ENCODE measurements around the gene TTC28.
"Not testable (repeated sequence)": the region's sequence is repeated elsewhere in the genome, so short reads cannot be mapped to it uniquely, and the experiment has no call there.

TTC28 gene

DNA sequence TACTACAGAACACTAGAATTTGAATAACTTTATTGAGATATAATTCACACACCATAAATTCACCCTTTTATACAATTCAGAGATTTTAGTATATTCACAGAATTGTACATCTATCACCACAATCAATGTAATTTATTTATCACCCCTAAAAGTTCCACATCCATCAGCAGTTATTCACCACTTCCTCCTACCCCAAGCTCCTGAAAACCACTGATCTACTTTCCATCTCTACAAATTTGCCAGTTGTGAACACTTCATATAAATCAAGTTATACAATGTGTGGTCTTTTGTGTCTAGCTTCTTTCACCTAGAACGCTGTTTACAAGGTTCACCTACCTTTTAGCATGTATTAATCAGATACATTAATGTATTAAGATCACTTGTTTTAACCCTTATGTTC is 179.6 kb downstream of the TTC28 start:
- Histone ChIP-seq H3K27me3 (ENCODE audit: control insufficient read depth, insufficient read depth, low read length, poor library complexity, severe bottlenecking) (no peaks in the 10 kb centered on the region), H3K27ac (ENCODE audit: insufficient read depth, low read depth, low read length, poor library complexity, severe bottlenecking) (no peak overlapping the region), H3K9me3 (ENCODE audit: control insufficient read depth, low read length) (no peaks in the 10 kb centered on the region), H3K36me3 (ENCODE audit: control insufficient read depth, insufficient read depth, low read length) (no peaks in the 10 kb centered on the region), H3K4me1 (ENCODE audit: control insufficient read depth, insufficient read depth, low read length) (no peaks in the 10 kb centered on the region), H3K4me3 (ENCODE audit: insufficient read depth, low read depth, low read length) (no peak overlapping the region)
- 100% methylated on average over 1 of the region's 1 CpG; no CpG with 5 or more reads in 1 of the 2 experiments for WGBS, 2 experiments

DNA sequence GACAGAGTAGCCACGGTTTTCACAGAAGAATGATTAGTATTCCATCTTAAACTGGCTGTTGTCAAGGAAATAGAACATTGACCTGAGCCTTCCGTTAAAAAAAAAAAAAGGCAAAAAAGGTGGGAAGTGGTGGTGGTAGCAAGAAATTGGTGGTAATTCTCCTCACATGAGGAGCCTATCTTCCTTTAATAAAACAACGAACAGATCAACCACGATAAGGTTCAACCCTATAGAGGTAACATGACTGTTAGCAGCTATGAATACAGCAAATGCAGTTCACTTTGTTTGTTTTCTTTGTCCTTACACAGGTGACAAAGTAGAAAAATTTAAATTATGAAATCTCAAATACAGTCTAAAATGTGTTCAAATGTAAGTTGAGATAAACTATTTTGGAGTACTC is 181.6 kb downstream of the TTC28 start:
- WGBS, 2 experiments = 94 to 96% methylated on average over 4 of the region's 4 CpGs
- H3K27ac ChIP-seq (ENCODE audit: insufficient read depth, low read depth, low read length, poor library complexity, severe bottlenecking) = no peak overlapping the region
- no peaks in the 10 kb centered on the region for H3K4me1 ChIP-seq (ENCODE audit: control insufficient read depth, insufficient read depth, low read length)
- no peaks in the 10 kb centered on the region for H3K36me3 ChIP-seq (ENCODE audit: control insufficient read depth, insufficient read depth, low read length)
- H3K27me3 ChIP-seq (ENCODE audit: control insufficient read depth, insufficient read depth, low read length, poor library complexity, severe bottlenecking) = no peaks in the 10 kb centered on the region
- no peak overlapping the region for H3K4me3 ChIP-seq (ENCODE audit: insufficient read depth, low read depth, low read length)
- no peaks in the 10 kb centered on the region for H3K9me3 ChIP-seq (ENCODE audit: control insufficient read depth, low read length)

GRCh38 chr22:28497188-28497587 is 182.5 kb downstream of the TTC28 start:
- 88 to 100% methylated on average over 1 of the region's 2 CpGs for WGBS, 2 experiments
- Histone ChIP-seq H3K27ac (ENCODE audit: insufficient read depth, low read depth, low read length, poor library complexity, severe bottlenecking) (peak overlapping the region; percentile 16), H3K27me3 (ENCODE audit: control insufficient read depth, insufficient read depth, low read length, poor library complexity, severe bottlenecking) (no peaks in the 10 kb centered on the region), H3K4me3 (ENCODE audit: insufficient read depth, low read depth, low read length) (no peak overlapping the region), H3K4me1 (ENCODE audit: control insufficient read depth, insufficient read depth, low read length) (no peaks in the 10 kb centered on the region), H3K9me3 (ENCODE audit: control insufficient read depth, low read length) (no peaks in the 10 kb centered on the region), H3K36me3 (ENCODE audit: control insufficient read depth, insufficient read depth, low read length) (no peaks in the 10 kb centered on the region)

DNA sequence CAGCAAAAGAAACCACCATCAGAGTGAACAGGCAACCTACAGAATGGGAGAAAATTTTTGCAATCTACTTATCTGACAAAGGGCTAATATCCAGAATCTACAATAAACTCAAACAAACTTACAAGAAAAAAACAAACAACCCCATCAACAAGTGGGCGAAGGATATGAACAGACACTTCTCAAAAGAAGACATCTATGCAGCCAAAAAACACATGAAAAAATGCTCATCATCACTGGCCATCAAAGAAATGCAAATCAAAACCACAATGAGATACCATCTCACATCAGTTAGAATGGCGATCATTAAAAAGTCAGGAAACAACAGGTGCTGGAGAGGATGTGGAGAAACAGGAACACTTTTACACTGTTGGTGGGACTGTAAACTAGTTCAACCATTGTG is 188.4 kb downstream of the TTC28 start:
- not testable (repeated sequence) for H3K4me1 ChIP-seq (ENCODE audit: control insufficient read depth, insufficient read depth, low read length); H3K4me3 ChIP-seq (ENCODE audit: insufficient read depth, low read depth, low read length); H3K27me3 ChIP-seq (ENCODE audit: control insufficient read depth, insufficient read depth, low read length, poor library complexity, severe bottlenecking); H3K9me3 ChIP-seq (ENCODE audit: control insufficient read depth, low read length); H3K27ac ChIP-seq (ENCODE audit: insufficient read depth, low read depth, low read length, poor library complexity, severe bottlenecking); H3K36me3 ChIP-seq (ENCODE audit: control insufficient read depth, insufficient read depth, low read length)
- no CpG with 5 or more reads among the region's 2 CpGs for WGBS, 2 experiments

DNA sequence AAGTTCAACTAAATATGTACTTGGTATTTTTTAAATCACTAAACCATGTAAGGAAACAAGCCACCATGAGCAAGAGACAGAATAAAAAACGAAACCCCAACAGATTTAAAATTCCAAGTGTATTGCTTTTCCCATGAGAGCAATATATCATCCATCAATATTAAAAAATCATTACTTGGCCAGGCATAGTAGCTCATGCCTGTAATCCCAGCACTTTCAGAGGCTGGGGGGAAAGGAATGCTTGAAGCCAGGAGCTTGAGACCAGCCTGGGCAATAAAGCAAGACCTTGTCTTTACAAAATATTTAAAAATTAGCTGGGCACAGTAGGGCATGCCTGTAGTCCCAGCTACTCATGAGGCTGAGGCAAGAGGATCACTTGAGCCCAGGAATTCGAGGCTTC is 190.8 kb downstream of the TTC28 start:
- H3K4me3 ChIP-seq (ENCODE audit: insufficient read depth, low read depth, low read length) = no peak overlapping the region
- no peaks in the 10 kb centered on the region for H3K27me3 ChIP-seq (ENCODE audit: control insufficient read depth, insufficient read depth, low read length, poor library complexity, severe bottlenecking)
- H3K27ac ChIP-seq (ENCODE audit: insufficient read depth, low read depth, low read length, poor library complexity, severe bottlenecking) = no peak overlapping the region
- no peaks in the 10 kb centered on the region for H3K9me3 ChIP-seq (ENCODE audit: control insufficient read depth, low read length)
- WGBS, 2 experiments = 77 to 89% methylated on average over 2 of the region's 2 CpGs
- no peaks in the 10 kb centered on the region for H3K36me3 ChIP-seq (ENCODE audit: control insufficient read depth, insufficient read depth, low read length)
- H3K4me1 ChIP-seq (ENCODE audit: control insufficient read depth, insufficient read depth, low read length) = no peaks in the 10 kb centered on the region

DNA sequence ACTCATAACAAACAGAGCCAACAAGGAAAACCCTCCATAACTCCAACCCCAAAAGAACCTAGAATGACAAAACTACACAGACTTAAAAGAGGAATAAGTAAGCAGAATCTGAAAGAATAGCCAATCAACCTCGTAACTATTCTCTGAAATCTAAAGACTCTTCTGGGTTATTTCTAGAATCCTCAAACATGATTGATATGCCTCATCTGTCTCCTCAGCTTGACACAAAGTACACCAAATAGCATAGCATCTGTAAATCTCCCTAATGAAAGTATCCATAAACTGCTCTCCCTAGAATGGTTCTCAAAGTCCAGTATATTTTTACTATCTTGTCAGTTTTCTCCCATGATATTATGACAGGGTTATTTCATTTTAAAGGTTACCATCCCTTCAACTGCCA is 195.0 kb downstream of the TTC28 start:
- WGBS, 2 experiments = 94 to 96% methylated on average over 1 of the region's 1 CpG

DNA sequence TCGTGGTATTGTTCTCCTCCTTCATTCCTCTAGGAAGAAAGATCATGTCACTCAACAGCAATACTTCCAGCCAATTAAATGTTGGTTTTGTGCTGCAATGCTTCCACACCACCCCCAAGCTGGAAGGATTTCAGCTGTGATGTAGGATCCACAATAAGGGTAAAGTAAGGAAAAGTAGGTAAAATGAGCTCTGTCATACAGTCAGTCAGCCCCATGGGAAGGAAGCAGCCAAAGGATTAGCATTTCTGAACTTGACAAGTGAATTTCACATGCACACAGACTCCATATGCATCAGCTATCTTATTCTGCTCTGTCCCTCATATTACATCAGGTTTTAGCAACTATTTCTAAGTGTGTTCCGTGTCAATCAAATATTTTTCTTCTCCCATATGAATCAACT is 197.9 kb downstream of the TTC28 start:
- Histone ChIP-seq H3K4me1 (ENCODE audit: control insufficient read depth, insufficient read depth, low read length) (no peaks in the 10 kb centered on the region), H3K27me3 (ENCODE audit: control insufficient read depth, insufficient read depth, low read length, poor library complexity, severe bottlenecking) (no peaks in the 10 kb centered on the region), H3K9me3 (ENCODE audit: control insufficient read depth, low read length) (no peaks in the 10 kb centered on the region), H3K27ac (ENCODE audit: insufficient read depth, low read depth, low read length, poor library complexity, severe bottlenecking) (no peak overlapping the region), H3K36me3 (ENCODE audit: control insufficient read depth, insufficient read depth, low read length) (no peaks in the 10 kb centered on the region), H3K4me3 (ENCODE audit: insufficient read depth, low read depth, low read length) (no peak overlapping the region)
- WGBS, 2 experiments = 89 to 100% methylated on average over 1 of the region's 2 CpGs

More for the DNA sequence above, 195.0 kb downstream of the TTC28 start:
- no peaks in the 10 kb centered on the region for H3K9me3 ChIP-seq (ENCODE audit: control insufficient read depth, low read length)
- H3K36me3 ChIP-seq (ENCODE audit: control insufficient read depth, insufficient read depth, low read length) = no peaks in the 10 kb centered on the region
- no peak overlapping the region for H3K4me3 ChIP-seq (ENCODE audit: insufficient read depth, low read depth, low read length)
- H3K4me1 ChIP-seq (ENCODE audit: control insufficient read depth, insufficient read depth, low read length) = no peaks in the 10 kb centered on the region
- H3K27me3 ChIP-seq (ENCODE audit: control insufficient read depth, insufficient read depth, low read length, poor library complexity, severe bottlenecking) = no peaks in the 10 kb centered on the region
- H3K27ac ChIP-seq (ENCODE audit: insufficient read depth, low read depth, low read length, poor library complexity, severe bottlenecking) = no peak overlapping the region

DNA sequence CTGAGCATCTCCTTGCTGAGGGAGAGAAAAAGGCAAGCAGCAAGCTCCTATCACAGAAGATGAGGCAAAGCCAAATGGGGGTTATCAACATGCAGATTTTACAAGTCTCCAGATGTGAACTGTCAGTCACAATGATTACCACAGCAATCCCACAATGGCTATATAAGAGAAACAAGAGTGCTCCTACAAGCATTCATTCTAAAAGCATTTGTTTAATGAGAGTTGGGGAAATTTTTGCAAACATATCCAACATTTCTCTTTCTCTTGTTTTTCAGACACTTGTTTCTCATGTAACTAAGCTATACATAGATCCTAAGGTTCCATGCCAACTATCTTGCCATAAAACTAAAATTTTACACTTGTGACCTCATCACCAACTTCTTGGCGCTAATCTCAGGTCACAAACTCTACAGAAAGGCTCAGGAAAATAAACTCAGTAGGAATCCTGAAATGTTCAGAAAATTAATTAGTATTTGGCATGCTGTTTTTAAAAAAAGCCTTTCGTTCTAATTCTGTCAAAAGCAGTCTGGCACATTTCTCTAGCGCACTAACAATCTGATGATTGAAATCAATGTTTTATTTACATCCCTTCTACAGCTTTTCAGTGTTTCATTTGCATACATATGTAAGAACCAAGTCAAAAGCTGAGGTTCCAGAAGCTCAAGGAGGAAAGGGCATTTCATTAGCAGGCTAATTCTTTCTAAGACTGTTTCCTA is 199.5 kb downstream of the TTC28 start:
- Histone ChIP-seq H3K4me1 (ENCODE audit: control insufficient read depth, insufficient read depth, low read length) (no peaks in the 10 kb centered on the region), H3K36me3 (ENCODE audit: control insufficient read depth, insufficient read depth, low read length) (no peaks in the 10 kb centered on the region), H3K27me3 (ENCODE audit: control insufficient read depth, insufficient read depth, low read length, poor library complexity, severe bottlenecking) (no peaks in the 10 kb centered on the region), H3K27ac (ENCODE audit: insufficient read depth, low read depth, low read length, poor library complexity, severe bottlenecking) (no peak overlapping the region), H3K9me3 (ENCODE audit: control insufficient read depth, low read length) (no peaks in the 10 kb centered on the region), H3K4me3 (ENCODE audit: insufficient read depth, low read depth, low read length) (no peak overlapping the region)
- WGBS, 2 experiments = 91 to 96% methylated on average over 3 of the region's 3 CpGs

- no peaks in the 10 kb centered on the region for H3K27me3 ChIP-seq (ENCODE audit: control insufficient read depth, insufficient read depth, low read length, poor library complexity, severe bottlenecking)
- H3K4me1 ChIP-seq (ENCODE audit: control insufficient read depth, insufficient read depth, low read length) = no peaks in the 10 kb centered on the region
- H3K36me3 ChIP-seq (ENCODE audit: control insufficient read depth, insufficient read depth, low read length) = no peaks in the 10 kb centered on the region
- H3K4me3 ChIP-seq (ENCODE audit: insufficient read depth, low read depth, low read length) = no peak overlapping the region
- no peak overlapping the region for H3K27ac ChIP-seq (ENCODE audit: insufficient read depth, low read depth, low read length, poor library complexity, severe bottlenecking)
- no peaks in the 10 kb centered on the region for H3K9me3 ChIP-seq (ENCODE audit: control insufficient read depth, low read length)
Measured at GRCh38 chr22:28478564-28478963, 201.1 kb downstream of the TTC28 start.

DNA sequence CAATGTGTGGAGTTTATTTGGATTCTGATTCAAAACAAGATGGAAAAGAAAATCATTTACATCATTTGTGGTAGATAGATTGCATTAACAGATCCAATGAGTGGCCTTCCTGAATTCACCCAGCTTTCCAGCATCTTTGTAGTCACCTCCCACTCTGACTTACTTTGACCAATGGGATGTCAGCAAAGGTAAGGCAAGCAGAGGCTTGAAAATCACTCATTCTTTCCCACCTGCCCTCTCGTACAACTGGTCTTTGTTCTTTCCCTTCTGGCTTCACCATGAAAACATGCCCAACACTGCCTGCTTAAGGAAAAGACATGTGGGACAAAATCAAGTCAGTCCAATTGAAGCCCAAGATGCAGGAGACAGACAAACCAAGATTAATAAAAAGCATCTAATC is 202.1 kb downstream of the TTC28 start:
- 71 to 76% methylated on average over 1 of the region's 1 CpG for WGBS, 2 experiments
- Histone ChIP-seq H3K27ac (ENCODE audit: insufficient read depth, low read depth, low read length, poor library complexity, severe bottlenecking) (no peak overlapping the region), H3K9me3 (ENCODE audit: control insufficient read depth, low read length) (no peaks in the 10 kb centered on the region), H3K27me3 (ENCODE audit: control insufficient read depth, insufficient read depth, low read length, poor library complexity, severe bottlenecking) (no peaks in the 10 kb centered on the region), H3K4me3 (ENCODE audit: insufficient read depth, low read depth, low read length) (no peak overlapping the region), H3K4me1 (ENCODE audit: control insufficient read depth, insufficient read depth, low read length) (no peaks in the 10 kb centered on the region), H3K36me3 (ENCODE audit: control insufficient read depth, insufficient read depth, low read length) (no peaks in the 10 kb centered on the region)

GRCh38 chr22:28474330-28474729 is 205.3 kb downstream of the TTC28 start:
- WGBS, 2 experiments = 96 to 100% methylated on average over 1 of the region's 1 CpG
- H3K27ac ChIP-seq (ENCODE audit: insufficient read depth, low read depth, low read length, poor library complexity, severe bottlenecking) = no peak overlapping the region

More at GRCh38 chr22:28474330-28474729, 205.3 kb downstream of the TTC28 start:
- Histone ChIP-seq H3K4me3 (ENCODE audit: insufficient read depth, low read depth, low read length) (no peak overlapping the region), H3K9me3 (ENCODE audit: control insufficient read depth, low read length) (no peaks in the 10 kb centered on the region), H3K4me1 (ENCODE audit: control insufficient read depth, insufficient read depth, low read length) (no peaks in the 10 kb centered on the region), H3K36me3 (ENCODE audit: control insufficient read depth, insufficient read depth, low read length) (no peaks in the 10 kb centered on the region), H3K27me3 (ENCODE audit: control insufficient read depth, insufficient read depth, low read length, poor library complexity, severe bottlenecking) (no peaks in the 10 kb centered on the region)

All from ectodermal cell (in vitro differentiated cells).